Measurements from ENCODE around the gene ASPHD1. TPM values are rescaled to one million over a fixed set of nuclear protein-coding genes. Genes with fewer than 3 reads are reported as not detected.
"Not testable (repeated sequence)": the region's sequence is repeated elsewhere in the genome, so short reads cannot be mapped to it uniquely, and the experiment has no call there.

Gene ASPHD1
- polyA plus RNA-seq, 2 of the 4 experiments (the other 2 are of a cell fraction), result 4.6 to 20.6 TPM

DNA sequence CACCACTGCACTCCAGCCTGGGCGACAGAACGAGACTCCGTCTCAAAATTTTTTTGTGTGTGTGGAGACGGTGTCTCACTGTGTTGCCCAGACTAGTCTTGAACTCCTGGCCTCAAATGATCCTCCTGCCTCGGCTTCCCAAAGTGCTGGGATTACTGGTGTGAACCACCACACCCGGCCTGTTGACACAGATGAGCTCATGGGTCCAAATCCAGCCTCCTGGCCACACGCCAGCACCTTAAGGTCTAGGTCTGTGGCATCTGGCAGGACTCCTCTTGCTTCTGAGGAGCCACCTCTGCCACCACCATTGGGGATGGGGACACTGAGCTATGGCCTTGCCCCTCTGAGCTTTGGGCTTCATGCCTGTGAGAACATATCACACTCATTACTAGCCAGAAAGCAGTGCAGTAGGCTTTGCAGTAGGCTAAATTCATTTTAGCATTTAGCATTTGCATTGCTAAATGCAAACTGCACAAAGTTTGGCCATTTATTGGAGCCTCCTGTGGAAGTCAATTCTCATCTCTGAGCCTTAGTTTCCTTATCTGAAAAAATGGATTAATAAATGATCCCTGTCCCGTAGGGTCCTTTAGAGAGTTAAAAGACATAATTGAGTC is 31.8 kb upstream of the ASPHD1 start:
- Histone ChIP-seq H3K4me1 (peaks cover 8% of the 10 kb centered on the region), H3K4me2 (no peak overlapping the region), H3K27ac (no peak overlapping the region), H3K4me3 (no peak overlapping the region), H3K9me3 (no peaks in the 10 kb centered on the region)
- POLR2A ChIA-PET, result no interaction called here
- TF ChIP-seq, protein P1, sequence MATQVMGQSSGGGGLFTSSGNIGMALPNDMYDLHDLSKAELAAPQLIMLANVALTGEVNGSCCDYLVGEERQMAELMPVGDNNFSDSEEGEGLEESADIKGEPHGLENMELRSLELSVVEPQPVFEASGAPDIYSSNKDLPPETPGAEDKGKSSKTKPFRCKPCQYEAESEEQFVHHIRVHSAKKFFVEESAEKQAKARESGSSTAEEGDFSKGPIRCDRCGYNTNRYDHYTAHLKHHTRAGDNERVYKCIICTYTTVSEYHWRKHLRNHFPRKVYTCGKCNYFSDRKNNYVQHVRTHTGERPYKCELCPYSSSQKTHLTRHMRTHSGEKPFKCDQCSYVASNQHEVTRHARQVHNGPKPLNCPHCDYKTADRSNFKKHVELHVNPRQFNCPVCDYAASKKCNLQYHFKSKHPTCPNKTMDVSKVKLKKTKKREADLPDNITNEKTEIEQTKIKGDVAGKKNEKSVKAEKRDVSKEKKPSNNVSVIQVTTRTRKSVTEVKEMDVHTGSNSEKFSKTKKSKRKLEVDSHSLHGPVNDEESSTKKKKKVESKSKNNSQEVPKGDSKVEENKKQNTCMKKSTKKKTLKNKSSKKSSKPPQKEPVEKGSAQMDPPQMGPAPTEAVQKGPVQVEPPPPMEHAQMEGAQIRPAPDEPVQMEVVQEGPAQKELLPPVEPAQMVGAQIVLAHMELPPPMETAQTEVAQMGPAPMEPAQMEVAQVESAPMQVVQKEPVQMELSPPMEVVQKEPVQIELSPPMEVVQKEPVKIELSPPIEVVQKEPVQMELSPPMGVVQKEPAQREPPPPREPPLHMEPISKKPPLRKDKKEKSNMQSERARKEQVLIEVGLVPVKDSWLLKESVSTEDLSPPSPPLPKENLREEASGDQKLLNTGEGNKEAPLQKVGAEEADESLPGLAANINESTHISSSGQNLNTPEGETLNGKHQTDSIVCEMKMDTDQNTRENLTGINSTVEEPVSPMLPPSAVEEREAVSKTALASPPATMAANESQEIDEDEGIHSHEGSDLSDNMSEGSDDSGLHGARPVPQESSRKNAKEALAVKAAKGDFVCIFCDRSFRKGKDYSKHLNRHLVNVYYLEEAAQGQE (IDR thresholded peaks at IDR 0.05), result no peak
- no peak for TF ChIP-seq CBX8 (IDR thresholded peaks at IDR 0.05)
- TF ChIP-seq ESRRA (IDR thresholded peaks at IDR 0.05; ENCODE audit: borderline replicate concordance, low read length), result no peak
- TF ChIP-seq RAD21 (conservative IDR thresholded peaks at IDR 0.05 in 1 of 2, IDR thresholded peaks at IDR 0.05 in 1 of 2), result no peak
- TF ChIP-seq JUNB (IDR thresholded peaks at IDR 0.05), result no peak
- no peak for TF ChIP-seq NPAS2 (CRISPR knock-in tag; IDR thresholded peaks at IDR 0.05; ENCODE audit: borderline replicate concordance)
- TF ChIP-seq HDAC2 (IDR thresholded peaks at IDR 0.05), result no peak
- no peak for TF ChIP-seq EP300 (IDR thresholded peaks at IDR 0.05)
- no peak for TF ChIP-seq SMC3 (IDR thresholded peaks at IDR 0.05)
- TF ChIP-seq NFE2L2 (conservative IDR thresholded peaks at IDR 0.05; ENCODE audit: low read length), result no peak
- TF ChIP-seq, protein P2, sequence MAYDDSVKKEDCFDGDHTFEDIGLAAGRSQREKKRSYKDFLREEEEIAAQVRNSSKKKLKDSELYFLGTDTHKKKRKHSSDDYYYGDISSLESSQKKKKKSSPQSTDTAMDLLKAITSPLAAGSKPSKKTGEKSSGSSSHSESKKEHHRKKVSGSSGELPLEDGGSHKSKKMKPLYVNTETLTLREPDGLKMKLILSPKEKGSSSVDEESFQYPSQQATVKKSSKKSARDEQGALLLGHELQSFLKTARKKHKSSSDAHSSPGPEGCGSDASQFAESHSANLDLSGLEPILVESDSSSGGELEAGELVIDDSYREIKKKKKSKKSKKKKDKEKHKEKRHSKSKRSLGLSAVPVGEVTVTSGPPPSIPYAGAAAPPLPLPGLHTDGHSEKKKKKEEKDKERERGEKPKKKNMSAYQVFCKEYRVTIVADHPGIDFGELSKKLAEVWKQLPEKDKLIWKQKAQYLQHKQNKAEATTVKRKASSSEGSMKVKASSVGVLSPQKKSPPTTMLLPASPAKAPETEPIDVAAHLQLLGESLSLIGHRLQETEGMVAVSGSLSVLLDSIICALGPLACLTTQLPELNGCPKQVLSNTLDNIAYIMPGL (CRISPR knock-in tag; IDR thresholded peaks at IDR 0.05; ENCODE audit: borderline replicate concordance), result no peak
- TF ChIP-seq, protein P3, sequence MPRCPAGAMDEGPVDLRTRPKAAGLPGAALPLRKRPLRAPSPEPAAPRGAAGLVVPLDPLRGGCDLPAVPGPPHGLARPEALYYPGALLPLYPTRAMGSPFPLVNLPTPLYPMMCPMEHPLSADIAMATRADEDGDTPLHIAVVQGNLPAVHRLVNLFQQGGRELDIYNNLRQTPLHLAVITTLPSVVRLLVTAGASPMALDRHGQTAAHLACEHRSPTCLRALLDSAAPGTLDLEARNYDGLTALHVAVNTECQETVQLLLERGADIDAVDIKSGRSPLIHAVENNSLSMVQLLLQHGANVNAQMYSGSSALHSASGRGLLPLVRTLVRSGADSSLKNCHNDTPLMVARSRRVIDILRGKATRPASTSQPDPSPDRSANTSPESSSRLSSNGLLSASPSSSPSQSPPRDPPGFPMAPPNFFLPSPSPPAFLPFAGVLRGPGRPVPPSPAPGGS (IDR thresholded peaks at IDR 0.05), result no peak
- TF ChIP-seq BHLHE40 (IDR thresholded peaks at IDR 0.05; ENCODE audit: low read depth, low read length), result no peak
- WGBS (ENCODE audit: missing lambda C conversion rate), result 61% methylated on average over 8 of the region's 8 CpGs
- ATAC-seq (no peak), FAIRE-seq (no peak), DNase-seq (ENCODE audit: low read depth in 1 of 2, low spot score in 1 of 2) (no peak)
- CTCF ChIA-PET, result interaction anchor here (0.5 to 2.8 kb wide), 5 partner anchors 14 to 163 kb away, joined by 3 to 8 read pairs (median 3); partner anchors contain the start of genes MVP and TLCD3B

DNA sequence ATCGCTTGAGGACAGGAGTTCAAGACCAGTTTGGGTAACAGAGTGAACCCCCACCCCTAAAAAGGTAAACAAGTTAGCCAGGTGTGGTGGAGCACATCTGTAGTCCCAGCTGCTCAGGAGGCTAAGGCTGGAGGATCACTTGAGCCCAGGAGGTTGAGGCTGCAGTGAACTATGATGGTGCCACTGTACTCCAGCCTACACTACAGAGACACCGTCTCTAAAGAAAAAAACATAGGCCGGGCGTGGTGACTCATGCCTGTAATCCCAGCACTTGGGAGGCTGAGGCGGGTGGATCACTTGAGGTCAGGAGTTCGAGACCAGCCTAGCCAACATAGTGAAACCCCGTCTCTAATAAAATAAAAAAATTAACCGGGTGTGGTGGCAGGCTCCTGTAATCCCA is 31.2 kb upstream of the ASPHD1 start:
- WGBS (ENCODE audit: missing lambda C conversion rate), result 68% methylated on average over 8 of the region's 8 CpGs
- CTCF ChIA-PET, result interaction anchor here (0.5 to 2.8 kb wide), 4 partner anchors 15 to 162 kb away, joined by 3 to 8 read pairs (median 3); partner anchors contain the start of gene TLCD3B
- H3K4me1 ChIP-seq; H3K9me3 ChIP-seq; POLR2A ChIA-PET; H3K4me3 ChIP-seq; DNase-seq (ENCODE audit: low read depth in 1 of 2, low spot score in 1 of 2); FAIRE-seq; ATAC-seq; H3K27ac ChIP-seq; H3K4me2 ChIP-seq; TF ChIP-seq FOSL2 (IDR thresholded peaks at IDR 0.05): not testable (repeated sequence)
- TF ChIP-seq FOSL2 (CRISPR knock-in tag; IDR thresholded peaks at IDR 0.05), result peak; percentile 36; the same call in 1 of the 2 replicates
